HepG2 (cell line): ENCODE results near the gene LRRC45. TPM values are rescaled to one million over a fixed set of nuclear protein-coding genes. Genes with fewer than 3 reads are reported as not detected.

Experiments used
- ESRRA ChIP-seq: sonication (generic); formaldehyde crosslinking; IDR thresholded peaks from 2 replicates; pipeline ENCODE4 v1.5.1; 2020; ENCODE audit warnings: mild to moderate bottlenecking, low read depth, missing genetic modification reagents
- FLYWCH1 ChIP-seq: sonication (generic); formaldehyde crosslinking; IDR thresholded peaks from 2 replicates; pipeline ENCODE4 v1.8.1; 2023; ENCODE audit warnings: mild to moderate bottlenecking, missing genetic modification reagents
- JUNB ChIP-seq: sonication (generic); formaldehyde crosslinking; IDR thresholded peaks from 2 replicates; pipeline ENCODE4 v1.8.0; 2022; ENCODE audit warnings: missing genetic modification reagents, mild to moderate bottlenecking, borderline replicate concordance
- NFRKB ChIP-seq: fragments of 450-650 bp; IDR thresholded peaks from 2 replicates; pipeline ENCODE4 v1.6.1; 2017
- SSRP1 ChIP-seq: IDR thresholded peaks from 2 replicates; pipeline ENCODE4 v1.6.1; 2016; ENCODE audit warnings: control low read depth
- ZNF12 ChIP-seq: sonication (generic); formaldehyde crosslinking; IDR thresholded peaks from 2 replicates; pipeline ENCODE4 v1.5.0; 2020; ENCODE audit warnings: missing genetic modification reagents
- ZNF20 ChIP-seq: sonication (generic); formaldehyde crosslinking; IDR thresholded peaks from 2 replicates; pipeline ENCODE4 v1.4.0; 2020; ENCODE audit warnings: mild to moderate bottlenecking, moderate library complexity, missing genetic modification reagents
- ZNF256 ChIP-seq: sonication (generic); formaldehyde crosslinking; conservative IDR thresholded peaks from 2 replicates; pipeline ENCODE4 v1.4.0; 2020; ENCODE audit warnings: missing genetic modification reagents
- ZNF335 ChIP-seq: sonication (generic); formaldehyde crosslinking; IDR thresholded peaks from 2 replicates; pipeline ENCODE4 v1.4.0; 2020; ENCODE audit warnings: missing genetic modification reagents
- ZNF569 ChIP-seq: sonication (generic); formaldehyde crosslinking; IDR thresholded peaks from 2 replicates; pipeline ENCODE4 v1.5.0; 2020; ENCODE audit warnings: mild to moderate bottlenecking, missing genetic modification reagents, moderate library complexity, borderline replicate concordance
- ZNF577 ChIP-seq: sonication (generic); formaldehyde crosslinking; IDR thresholded peaks from 2 replicates; pipeline ENCODE4 v1.4.0; 2020; ENCODE audit warnings: mild to moderate bottlenecking, low read depth, missing genetic modification reagents, borderline replicate concordance
- ZNF790 ChIP-seq: sonication (generic); formaldehyde crosslinking; IDR thresholded peaks from 2 replicates; pipeline ENCODE4 v1.8.0; 2022; ENCODE audit warnings: missing genetic modification reagents, mild to moderate bottlenecking, borderline replicate concordance
- ZNF816 ChIP-seq: sonication (generic); formaldehyde crosslinking; IDR thresholded peaks from 2 replicates; pipeline ENCODE4 v1.8.0; 2022; ENCODE audit warnings: missing genetic modification reagents, mild to moderate bottlenecking, borderline replicate concordance
- ZSCAN12 ChIP-seq: sonication (generic); formaldehyde crosslinking; IDR thresholded peaks from 2 replicates; pipeline ENCODE4 v1.9.0; 2021; ENCODE audit warnings: mild to moderate bottlenecking, missing genetic modification reagents
- polyA plus RNA-seq, 8 experiments: library from polyadenylated mRNA; depleted of rRNA in 3 of 8; stranded (reverse) in 7 of 8; unstranded in 1 of 8; fragments of >200 nt; fragmentation: Illumina TruSeq in 4 of 8; extraction: Trizol in 4 of 8; gene quantifications; 2 replicates each; pipeline versions ENCODE4 v1.2.1 to v1.2.3, GENCODE V29; 2011 to 2016; ENCODE audit warnings: low read depth in 4 of 8, missing spikeins in 1 of 8, mixed read lengths in 1 of 8; ENCODE audit not compliant: insufficient read depth in 1 of 8
- total RNA-seq, 5 experiments: library from RNA; depleted of rRNA; stranded (reverse); fragments of >200 nt; fragmentation: Illumina TruSeq; extraction: Trizol; gene quantifications; 2 replicates each; pipeline ENCODE4 v1.2.3, GENCODE V29; 2016; ENCODE audit warnings: low read depth in 1 of 5
- TF ChIP-seq, protein P1 (sequence below): sonication (generic); formaldehyde crosslinking; conservative IDR thresholded peaks from 2 replicates; pipeline ENCODE4 v1.4.0; 2020; ENCODE audit warnings: missing genetic modification reagents
- TF ChIP-seq, protein P2 (sequence below): sonication (generic); formaldehyde crosslinking; IDR thresholded peaks from 2 replicates; pipeline ENCODE4 v1.8.0; 2022; ENCODE audit warnings: missing genetic modification reagents, mild to moderate bottlenecking, borderline replicate concordance
- TF ChIP-seq, protein P3 (sequence below): sonication (generic); formaldehyde crosslinking; IDR thresholded peaks from 2 replicates; pipeline ENCODE4 v1.4.0; 2020; ENCODE audit warnings: missing genetic modification reagents
- TF ChIP-seq, protein P4 (sequence below): sonication (generic); formaldehyde crosslinking; IDR thresholded peaks from 2 replicates; pipeline ENCODE4 v1.5.0; 2020; ENCODE audit warnings: missing genetic modification reagents
- TF ChIP-seq, protein P5 (sequence below): sonication (generic); formaldehyde crosslinking; IDR thresholded peaks from 2 replicates; pipeline ENCODE4 v1.8.0; 2022; ENCODE audit warnings: missing genetic modification reagents, mild to moderate bottlenecking, moderate library complexity, borderline replicate concordance

Gene LRRC45
- total and polyA plus RNA-seq, 2 of the 13 experiments (the other 11 are each of a cell fraction or from before 2014, with no cell fraction given): 11.6 to 48.1 TPM

DNA sequence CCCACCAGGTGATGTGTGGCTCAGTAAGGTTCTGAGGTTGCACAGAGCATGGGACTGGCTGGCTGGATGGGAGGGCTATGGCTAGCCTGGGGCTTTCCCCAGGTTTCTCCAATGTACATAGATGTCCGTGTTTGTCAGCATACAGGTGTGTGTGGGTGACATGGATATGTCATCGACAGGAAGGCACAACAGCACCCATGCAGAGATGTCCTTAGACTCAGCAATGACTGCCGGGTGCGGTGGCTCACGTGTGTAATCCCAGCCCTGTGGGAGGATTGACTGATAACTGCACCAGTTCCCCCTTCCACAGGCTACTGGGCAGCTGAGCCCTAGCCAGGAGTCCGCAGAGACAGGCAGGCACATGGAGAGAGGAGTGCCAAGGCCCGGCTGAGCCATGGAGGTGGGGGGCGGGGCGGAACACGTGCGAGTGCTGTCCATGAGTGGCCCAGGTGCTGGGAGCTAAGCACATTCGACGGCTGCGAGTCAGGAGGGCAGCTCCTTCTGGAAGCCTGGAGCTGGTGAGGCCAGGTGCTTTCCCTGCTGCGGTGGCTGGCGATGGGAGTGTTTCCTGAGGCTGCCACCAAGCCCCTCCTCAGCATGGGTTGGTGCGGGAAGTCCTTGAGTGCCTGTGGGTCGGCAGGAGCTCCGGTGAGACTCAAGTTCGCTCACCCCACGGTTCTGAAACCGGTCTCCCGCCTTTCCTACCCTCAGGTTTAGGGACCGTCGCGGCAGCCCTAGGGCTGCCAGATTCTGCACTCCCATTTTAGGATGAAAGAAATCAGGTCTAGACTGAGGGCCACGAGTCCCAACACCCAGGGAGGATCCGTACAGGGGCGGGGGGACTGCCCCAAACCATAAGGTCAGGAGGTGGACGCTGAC, 46.5 kb upstream of the LRRC45 start (continued):
- TF ChIP-seq, protein P1, sequence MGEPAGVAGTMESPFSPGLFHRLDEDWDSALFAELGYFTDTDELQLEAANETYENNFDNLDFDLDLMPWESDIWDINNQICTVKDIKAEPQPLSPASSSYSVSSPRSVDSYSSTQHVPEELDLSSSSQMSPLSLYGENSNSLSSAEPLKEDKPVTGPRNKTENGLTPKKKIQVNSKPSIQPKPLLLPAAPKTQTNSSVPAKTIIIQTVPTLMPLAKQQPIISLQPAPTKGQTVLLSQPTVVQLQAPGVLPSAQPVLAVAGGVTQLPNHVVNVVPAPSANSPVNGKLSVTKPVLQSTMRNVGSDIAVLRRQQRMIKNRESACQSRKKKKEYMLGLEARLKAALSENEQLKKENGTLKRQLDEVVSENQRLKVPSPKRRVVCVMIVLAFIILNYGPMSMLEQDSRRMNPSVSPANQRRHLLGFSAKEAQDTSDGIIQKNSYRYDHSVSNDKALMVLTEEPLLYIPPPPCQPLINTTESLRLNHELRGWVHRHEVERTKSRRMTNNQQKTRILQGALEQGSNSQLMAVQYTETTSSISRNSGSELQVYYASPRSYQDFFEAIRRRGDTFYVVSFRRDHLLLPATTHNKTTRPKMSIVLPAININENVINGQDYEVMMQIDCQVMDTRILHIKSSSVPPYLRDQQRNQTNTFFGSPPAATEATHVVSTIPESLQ: no peak
- TF ChIP-seq ZNF256 (no peak), ZNF816 (CRISPR knock-in tag) (no peak), SSRP1 (CRISPR knock-in tag) (no peak; the same call in 1 of the 2 replicates), ZSCAN12 (CRISPR knock-in tag) (no peak), FLYWCH1 (0 out of 2 replicates have a peak, but pooled peaks have one; percentile 68), JUNB (CRISPR knock-in tag) (no peak), ZNF790 (CRISPR knock-in tag) (no peak), ESRRA (CRISPR knock-in tag) (peak; percentile 23; the same call in 1 of the 2 replicates), ZNF569 (CRISPR knock-in tag) (no peak), ZNF335 (no peak), NFRKB (no peak), ZNF577 (no peak), ZNF20 (no peak), ZNF12 (CRISPR knock-in tag) (no peak)
- TF ChIP-seq, protein P2, sequence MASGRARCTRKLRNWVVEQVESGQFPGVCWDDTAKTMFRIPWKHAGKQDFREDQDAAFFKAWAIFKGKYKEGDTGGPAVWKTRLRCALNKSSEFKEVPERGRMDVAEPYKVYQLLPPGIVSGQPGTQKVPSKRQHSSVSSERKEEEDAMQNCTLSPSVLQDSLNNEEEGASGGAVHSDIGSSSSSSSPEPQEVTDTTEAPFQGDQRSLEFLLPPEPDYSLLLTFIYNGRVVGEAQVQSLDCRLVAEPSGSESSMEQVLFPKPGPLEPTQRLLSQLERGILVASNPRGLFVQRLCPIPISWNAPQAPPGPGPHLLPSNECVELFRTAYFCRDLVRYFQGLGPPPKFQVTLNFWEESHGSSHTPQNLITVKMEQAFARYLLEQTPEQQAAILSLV: 0 out of 2 replicates have a peak, but pooled peaks have one; percentile 6
- TF ChIP-seq, protein P3, sequence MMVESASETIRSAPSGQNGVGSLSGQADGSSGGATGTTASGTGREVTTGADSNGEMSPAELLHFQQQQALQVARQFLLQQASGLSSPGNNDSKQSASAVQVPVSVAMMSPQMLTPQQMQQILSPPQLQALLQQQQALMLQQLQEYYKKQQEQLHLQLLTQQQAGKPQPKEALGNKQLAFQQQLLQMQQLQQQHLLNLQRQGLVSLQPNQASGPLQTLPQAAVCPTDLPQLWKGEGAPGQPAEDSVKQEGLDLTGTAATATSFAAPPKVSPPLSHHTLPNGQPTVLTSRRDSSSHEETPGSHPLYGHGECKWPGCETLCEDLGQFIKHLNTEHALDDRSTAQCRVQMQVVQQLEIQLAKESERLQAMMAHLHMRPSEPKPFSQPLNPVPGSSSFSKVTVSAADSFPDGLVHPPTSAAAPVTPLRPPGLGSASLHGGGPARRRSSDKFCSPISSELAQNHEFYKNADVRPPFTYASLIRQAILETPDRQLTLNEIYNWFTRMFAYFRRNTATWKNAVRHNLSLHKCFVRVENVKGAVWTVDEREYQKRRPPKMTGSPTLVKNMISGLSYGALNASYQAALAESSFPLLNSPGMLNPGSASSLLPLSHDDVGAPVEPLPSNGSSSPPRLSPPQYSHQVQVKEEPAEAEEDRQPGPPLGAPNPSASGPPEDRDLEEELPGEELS (CRISPR knock-in tag): no peak
- TF ChIP-seq, protein P4, sequence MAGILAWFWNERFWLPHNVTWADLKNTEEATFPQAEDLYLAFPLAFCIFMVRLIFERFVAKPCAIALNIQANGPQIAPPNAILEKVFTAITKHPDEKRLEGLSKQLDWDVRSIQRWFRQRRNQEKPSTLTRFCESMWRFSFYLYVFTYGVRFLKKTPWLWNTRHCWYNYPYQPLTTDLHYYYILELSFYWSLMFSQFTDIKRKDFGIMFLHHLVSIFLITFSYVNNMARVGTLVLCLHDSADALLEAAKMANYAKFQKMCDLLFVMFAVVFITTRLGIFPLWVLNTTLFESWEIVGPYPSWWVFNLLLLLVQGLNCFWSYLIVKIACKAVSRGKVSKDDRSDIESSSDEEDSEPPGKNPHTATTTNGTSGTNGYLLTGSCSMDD (CRISPR knock-in tag): no peak
- TF ChIP-seq, protein P5, sequence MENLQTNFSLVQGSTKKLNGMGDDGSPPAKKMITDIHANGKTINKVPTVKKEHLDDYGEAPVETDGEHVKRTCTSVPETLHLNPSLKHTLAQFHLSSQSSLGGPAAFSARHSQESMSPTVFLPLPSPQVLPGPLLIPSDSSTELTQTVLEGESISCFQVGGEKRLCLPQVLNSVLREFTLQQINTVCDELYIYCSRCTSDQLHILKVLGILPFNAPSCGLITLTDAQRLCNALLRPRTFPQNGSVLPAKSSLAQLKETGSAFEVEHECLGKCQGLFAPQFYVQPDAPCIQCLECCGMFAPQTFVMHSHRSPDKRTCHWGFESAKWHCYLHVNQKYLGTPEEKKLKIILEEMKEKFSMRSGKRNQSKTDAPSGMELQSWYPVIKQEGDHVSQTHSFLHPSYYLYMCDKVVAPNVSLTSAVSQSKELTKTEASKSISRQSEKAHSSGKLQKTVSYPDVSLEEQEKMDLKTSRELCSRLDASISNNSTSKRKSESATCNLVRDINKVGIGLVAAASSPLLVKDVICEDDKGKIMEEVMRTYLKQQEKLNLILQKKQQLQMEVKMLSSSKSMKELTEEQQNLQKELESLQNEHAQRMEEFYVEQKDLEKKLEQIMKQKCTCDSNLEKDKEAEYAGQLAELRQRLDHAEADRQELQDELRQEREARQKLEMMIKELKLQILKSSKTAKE (CRISPR knock-in tag): no peak
